ENCODE data around the gene RCAN1. TPM values are rescaled to one million over a fixed set of nuclear protein-coding genes. Genes with fewer than 3 reads are reported as not detected.

The RCAN1 gene
- total RNA-seq, 1 donor from 2014 or later = 197 TPM

DNA sequence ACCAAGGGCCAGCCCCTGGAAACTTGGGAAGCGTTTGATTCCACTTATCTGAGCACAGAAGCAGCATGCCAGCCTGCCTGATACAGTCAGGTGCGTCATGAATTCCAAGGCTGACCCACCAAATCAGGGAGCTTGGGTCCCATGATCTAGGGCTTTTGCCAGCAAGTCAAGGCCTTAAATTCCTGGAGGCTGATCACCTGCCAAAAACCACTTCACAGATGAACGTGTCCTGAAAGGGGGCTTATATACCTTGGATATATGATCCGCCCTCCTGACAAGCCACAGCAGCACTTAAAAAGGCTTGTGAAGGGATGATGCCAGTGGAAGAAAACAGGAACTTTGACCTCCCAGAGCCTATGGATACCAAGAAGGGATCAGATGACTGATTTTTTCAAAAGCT, 29.9 kb upstream of the RCAN1 start:
- TF ChIP-seq, protein P1, sequence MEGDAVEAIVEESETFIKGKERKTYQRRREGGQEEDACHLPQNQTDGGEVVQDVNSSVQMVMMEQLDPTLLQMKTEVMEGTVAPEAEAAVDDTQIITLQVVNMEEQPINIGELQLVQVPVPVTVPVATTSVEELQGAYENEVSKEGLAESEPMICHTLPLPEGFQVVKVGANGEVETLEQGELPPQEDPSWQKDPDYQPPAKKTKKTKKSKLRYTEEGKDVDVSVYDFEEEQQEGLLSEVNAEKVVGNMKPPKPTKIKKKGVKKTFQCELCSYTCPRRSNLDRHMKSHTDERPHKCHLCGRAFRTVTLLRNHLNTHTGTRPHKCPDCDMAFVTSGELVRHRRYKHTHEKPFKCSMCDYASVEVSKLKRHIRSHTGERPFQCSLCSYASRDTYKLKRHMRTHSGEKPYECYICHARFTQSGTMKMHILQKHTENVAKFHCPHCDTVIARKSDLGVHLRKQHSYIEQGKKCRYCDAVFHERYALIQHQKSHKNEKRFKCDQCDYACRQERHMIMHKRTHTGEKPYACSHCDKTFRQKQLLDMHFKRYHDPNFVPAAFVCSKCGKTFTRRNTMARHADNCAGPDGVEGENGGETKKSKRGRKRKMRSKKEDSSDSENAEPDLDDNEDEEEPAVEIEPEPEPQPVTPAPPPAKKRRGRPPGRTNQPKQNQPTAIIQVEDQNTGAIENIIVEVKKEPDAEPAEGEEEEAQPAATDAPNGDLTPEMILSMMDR (IDR thresholded peaks at IDR 0.05; ENCODE audit: insufficient read depth, low read depth, low read length) = no peak
- TF ChIP-seq EZH2 (IDR thresholded peaks at IDR 0.05; ENCODE audit: insufficient read depth, low read length) = no peak
- Mint-ChIP-seq H3K27ac (ENCODE audit: unreplicated experiment) (no peak overlapping the region), H3K9me3 (ENCODE audit: unreplicated experiment) (no peaks in the 10 kb centered on the region), H3K36me3 (ENCODE audit: low read depth, unreplicated experiment) (no peaks in the 10 kb centered on the region), H3K4me3 (ENCODE audit: unreplicated experiment) (no peak overlapping the region), H3K4me1 (ENCODE audit: low read depth, unreplicated experiment) (peaks cover 25% of the 10 kb centered on the region), H3K27me3 (ENCODE audit: low read depth, unreplicated experiment) (peaks cover 11% of the 10 kb centered on the region)
- no peaks in the 10 kb centered on the region for H3K36me3 ChIP-seq (ENCODE audit: insufficient read depth, low read length)
- no peak overlapping the region for H3K4me2 ChIP-seq (ENCODE audit: low read length)
- no peak overlapping the region for H2AFZ ChIP-seq (ENCODE audit: low read depth, low read length)
- no peaks in the 10 kb centered on the region for H3K79me2 ChIP-seq (ENCODE audit: insufficient read depth, low read length)
- H3K4me3 ChIP-seq (ENCODE audit: insufficient read depth, low read depth, low read length) = no peak overlapping the region
- H3K4me1 ChIP-seq (ENCODE audit: insufficient read depth, low read length) = peaks cover 11% of the 10 kb centered on the region
- no peak for DNase-seq (ENCODE audit: low read depth)
- H3K9ac ChIP-seq (ENCODE audit: low read length) = no peak overlapping the region
- H4K20me1 ChIP-seq (ENCODE audit: insufficient read depth, low read length) = no peaks in the 10 kb centered on the region
- peaks cover 16% of the 10 kb centered on the region for H3K27me3 ChIP-seq (ENCODE audit: insufficient read depth, low read length)
- no peaks in the 10 kb centered on the region for H3K9me3 ChIP-seq (ENCODE audit: insufficient read depth, low read depth, low read length)
- no peak overlapping the region for H3K27ac ChIP-seq (ENCODE audit: low read depth, low read length)
- no peak for FAIRE-seq

DNA sequence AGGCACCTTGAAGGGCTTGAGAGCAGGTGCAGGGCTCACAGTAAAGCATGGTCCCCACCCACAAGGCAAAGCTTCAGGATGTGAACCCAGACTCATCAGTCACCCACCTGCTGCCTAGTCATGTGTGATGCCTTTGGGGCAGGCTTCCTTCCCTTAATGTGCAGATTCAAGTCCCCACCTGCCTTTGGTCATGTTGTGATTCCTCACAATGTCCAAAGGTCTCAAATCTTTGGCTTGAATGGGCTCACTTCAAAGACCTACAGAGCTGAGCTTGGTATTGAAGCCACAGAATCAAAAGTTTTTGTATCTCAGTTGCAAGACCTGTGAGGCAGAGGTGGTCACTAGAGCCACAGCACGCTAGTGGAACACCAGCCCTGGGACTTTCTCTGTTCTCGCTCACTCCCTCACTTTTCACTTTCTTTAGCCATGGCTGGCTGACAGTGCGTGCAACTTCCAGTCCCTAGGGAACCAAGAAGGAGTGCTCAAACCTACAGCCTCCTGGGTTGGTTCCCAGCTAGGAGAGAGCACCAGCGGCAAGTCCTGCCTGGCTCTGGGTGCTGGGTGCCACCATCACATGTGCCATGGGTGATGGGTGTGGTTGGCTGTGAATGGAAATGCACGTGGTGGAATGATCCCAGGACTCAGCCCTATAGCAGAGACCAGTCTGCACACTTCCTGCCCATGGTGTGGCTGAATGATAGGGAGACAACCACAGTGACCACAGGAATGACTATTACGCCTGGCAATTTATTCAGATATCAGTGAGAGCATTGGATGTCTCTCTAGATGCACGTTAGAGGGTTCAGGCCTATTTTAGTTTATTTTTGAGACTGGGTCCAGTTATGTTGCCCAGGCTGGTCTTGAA, 27.5 kb upstream of the RCAN1 start:
- Histone ChIP-seq H3K79me2 (ENCODE audit: insufficient read depth, low read length) (no peaks in the 10 kb centered on the region), H3K9me3 (ENCODE audit: insufficient read depth, low read depth, low read length) (no peaks in the 10 kb centered on the region), H4K20me1 (ENCODE audit: insufficient read depth, low read length) (no peaks in the 10 kb centered on the region), H2AFZ (ENCODE audit: low read depth, low read length) (no peak overlapping the region), H3K36me3 (ENCODE audit: insufficient read depth, low read length) (no peaks in the 10 kb centered on the region), H3K4me2 (ENCODE audit: low read length) (no peak overlapping the region), H3K27me3 (ENCODE audit: insufficient read depth, low read length) (no peaks in the 10 kb centered on the region), H3K9ac (ENCODE audit: low read length) (no peak overlapping the region), H3K4me1 (ENCODE audit: insufficient read depth, low read length) (peaks cover 11% of the 10 kb centered on the region), H3K27ac (ENCODE audit: low read depth, low read length) (no peak overlapping the region), H3K4me3 (ENCODE audit: insufficient read depth, low read depth, low read length) (no peak overlapping the region)
- DNase-seq (ENCODE audit: low read depth) (peak; percentile 73), FAIRE-seq (peak; percentile 93)
- peaks cover 24% of the 10 kb centered on the region for H3K4me1 Mint-ChIP-seq (ENCODE audit: low read depth, unreplicated experiment)
- H3K27ac Mint-ChIP-seq (ENCODE audit: unreplicated experiment) = peak overlapping the region; percentile 58
- no peak for TF ChIP-seq EZH2 (IDR thresholded peaks at IDR 0.05; ENCODE audit: insufficient read depth, low read length)
- TF ChIP-seq, protein P1 (IDR thresholded peaks at IDR 0.05; ENCODE audit: insufficient read depth, low read depth, low read length) = no peak
- H3K27me3 Mint-ChIP-seq (ENCODE audit: low read depth, unreplicated experiment) = peaks cover 4% of the 10 kb centered on the region
- H3K4me3 Mint-ChIP-seq (ENCODE audit: unreplicated experiment) = no peak overlapping the region
- H3K36me3 Mint-ChIP-seq (ENCODE audit: low read depth, unreplicated experiment) = no peaks in the 10 kb centered on the region
- H3K9me3 Mint-ChIP-seq (ENCODE audit: unreplicated experiment) = peaks cover 1% of the 10 kb centered on the region

DNA sequence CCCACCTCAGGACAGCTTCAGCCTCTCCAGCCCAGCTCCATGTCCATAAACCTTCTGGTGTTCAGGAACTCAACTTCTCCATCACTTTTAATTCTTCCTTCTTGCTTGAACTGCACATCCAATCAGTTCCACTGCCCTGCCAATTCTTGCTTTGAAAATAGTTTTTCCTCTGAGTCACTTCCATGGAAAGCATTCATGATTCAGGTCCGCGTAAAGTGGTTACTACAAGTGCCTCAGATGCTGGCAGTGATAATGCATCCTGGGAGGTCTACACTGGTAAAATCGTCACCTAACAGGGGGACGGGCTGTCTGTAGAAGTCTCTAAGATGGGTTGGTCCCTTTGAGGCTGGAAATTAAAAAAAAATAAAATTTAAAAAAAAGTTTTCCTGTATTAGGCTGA, 25.9 kb upstream of the RCAN1 start:
- Mint-ChIP-seq H3K27me3 (ENCODE audit: low read depth, unreplicated experiment) (peaks cover 14% of the 10 kb centered on the region), H3K27ac (ENCODE audit: unreplicated experiment) (peak overlapping the region; percentile 22), H3K4me3 (ENCODE audit: unreplicated experiment) (peak overlapping the region; percentile 4), H3K9me3 (ENCODE audit: unreplicated experiment) (peaks cover 4% of the 10 kb centered on the region), H3K4me1 (ENCODE audit: low read depth, unreplicated experiment) (peaks cover 24% of the 10 kb centered on the region), H3K36me3 (ENCODE audit: low read depth, unreplicated experiment) (no peaks in the 10 kb centered on the region)
- Histone ChIP-seq H3K4me2 (ENCODE audit: low read length) (peak overlapping the region; percentile 71), H3K27me3 (ENCODE audit: insufficient read depth, low read length) (peaks cover 8% of the 10 kb centered on the region), H3K9me3 (ENCODE audit: insufficient read depth, low read depth, low read length) (no peaks in the 10 kb centered on the region), H3K4me3 (ENCODE audit: insufficient read depth, low read depth, low read length) (no peak overlapping the region), H2AFZ (ENCODE audit: low read depth, low read length) (no peak overlapping the region), H3K36me3 (ENCODE audit: insufficient read depth, low read length) (no peaks in the 10 kb centered on the region), H3K4me1 (ENCODE audit: insufficient read depth, low read length) (peaks cover 11% of the 10 kb centered on the region), H4K20me1 (ENCODE audit: insufficient read depth, low read length) (no peaks in the 10 kb centered on the region), H3K79me2 (ENCODE audit: insufficient read depth, low read length) (no peaks in the 10 kb centered on the region), H3K9ac (ENCODE audit: low read length) (no peak overlapping the region), H3K27ac (ENCODE audit: low read depth, low read length) (no peak overlapping the region)
- DNase-seq (ENCODE audit: low read depth) (peak; percentile 91), FAIRE-seq (peak; percentile 87)
- TF ChIP-seq EZH2 (IDR thresholded peaks at IDR 0.05; ENCODE audit: insufficient read depth, low read length) = no peak
- TF ChIP-seq, protein P1 (IDR thresholded peaks at IDR 0.05; ENCODE audit: insufficient read depth, low read depth, low read length) = no peak
